ENCODE data around the gene EHBP1L1.

The EHBP1L1 gene

DNA sequence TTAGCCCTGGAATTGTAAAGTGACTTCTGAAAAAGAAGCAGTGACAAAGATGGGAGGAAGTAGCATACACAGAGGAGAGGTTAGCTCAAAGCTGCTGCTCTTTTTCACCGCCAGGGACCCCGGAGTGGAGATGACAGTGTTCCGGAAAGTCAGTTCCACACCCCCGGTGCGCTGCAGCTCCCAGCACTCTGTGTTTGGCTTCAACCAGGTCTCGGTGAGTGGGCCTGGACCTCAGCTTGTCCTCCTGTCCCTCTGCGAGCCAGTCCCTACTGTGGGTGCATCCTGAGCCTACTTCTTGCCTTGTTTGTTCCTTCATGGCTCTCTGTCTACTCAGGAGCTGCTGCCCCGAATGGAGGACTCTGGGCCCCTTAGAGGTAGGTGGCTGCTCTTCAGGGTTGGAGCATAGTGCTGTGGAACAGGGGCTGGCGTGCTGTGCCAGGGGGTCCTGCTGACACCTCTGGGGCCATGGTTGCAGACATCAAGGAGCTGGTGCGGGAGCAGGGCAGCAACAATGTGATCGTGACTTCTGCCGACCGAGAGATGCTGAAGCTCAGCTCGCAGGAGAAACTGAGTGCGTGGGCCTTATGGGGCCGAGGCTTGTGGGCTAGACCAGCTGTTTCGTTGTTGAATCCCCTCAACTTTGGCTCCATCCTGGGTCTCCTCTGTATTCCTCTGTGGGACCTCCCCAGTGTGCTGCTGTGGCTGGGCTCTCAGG, 41.4 kb downstream of the EHBP1L1 start:
- no peak for FAIRE-seq

DNA sequence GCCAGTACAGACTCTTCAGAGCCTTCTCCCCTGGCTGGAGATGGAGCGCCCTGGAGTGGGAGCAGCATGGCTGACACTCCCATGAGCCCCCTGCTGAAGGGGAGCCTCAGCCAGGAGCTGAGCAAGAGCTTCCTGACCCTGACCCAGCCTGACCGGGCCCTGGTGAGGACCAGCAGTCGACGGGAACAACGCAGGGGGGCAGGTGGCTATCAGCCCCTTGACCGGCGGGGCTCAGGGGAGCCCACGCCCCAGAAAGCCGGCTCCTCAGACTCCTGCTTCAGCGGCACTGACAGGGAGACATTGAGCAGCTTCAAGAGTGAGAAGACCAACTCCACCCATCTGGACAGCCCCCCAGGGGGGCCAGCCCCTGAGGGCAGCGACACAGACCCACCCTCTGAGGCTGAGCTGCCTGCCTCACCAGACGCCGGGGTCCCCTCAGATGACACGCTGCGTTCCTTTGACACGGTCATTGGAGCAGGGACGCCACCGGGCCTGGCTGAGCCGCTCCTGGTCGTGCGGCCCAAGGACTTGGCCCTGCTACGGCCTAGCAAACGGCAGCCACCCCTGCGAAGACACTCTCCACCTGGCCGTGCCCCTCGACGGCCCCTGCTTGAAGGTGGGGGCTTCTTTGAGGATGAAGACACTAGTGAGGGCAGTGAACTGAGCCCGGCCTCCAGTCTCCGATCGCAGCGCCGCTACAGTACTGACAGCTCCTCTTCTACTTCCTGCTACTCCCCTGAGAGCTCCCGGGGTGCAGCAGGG, 42.3 kb downstream of the EHBP1L1 start:
- FAIRE-seq = no peak

DNA sequence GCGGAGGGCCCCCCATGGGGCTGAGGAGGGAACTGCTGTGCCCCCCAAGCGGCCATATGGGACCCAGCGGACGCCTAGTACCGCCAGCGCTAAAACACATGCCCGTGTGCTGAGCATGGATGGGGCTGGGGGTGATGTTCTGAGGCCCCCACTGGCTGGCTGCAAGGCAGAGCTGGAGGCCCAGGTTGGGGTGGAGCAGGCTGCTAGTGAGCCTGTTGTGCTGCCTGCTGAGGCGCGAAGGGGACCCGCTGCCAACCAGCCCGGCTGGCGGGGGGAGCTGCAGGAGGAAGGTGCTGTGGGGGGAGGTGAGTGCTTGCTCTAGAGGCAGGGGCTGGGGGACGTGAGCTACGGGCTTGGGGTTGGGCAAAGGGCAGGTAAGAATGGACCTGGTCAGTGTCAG, 42.9 kb downstream of the EHBP1L1 start:
- no peak for FAIRE-seq

DNA sequence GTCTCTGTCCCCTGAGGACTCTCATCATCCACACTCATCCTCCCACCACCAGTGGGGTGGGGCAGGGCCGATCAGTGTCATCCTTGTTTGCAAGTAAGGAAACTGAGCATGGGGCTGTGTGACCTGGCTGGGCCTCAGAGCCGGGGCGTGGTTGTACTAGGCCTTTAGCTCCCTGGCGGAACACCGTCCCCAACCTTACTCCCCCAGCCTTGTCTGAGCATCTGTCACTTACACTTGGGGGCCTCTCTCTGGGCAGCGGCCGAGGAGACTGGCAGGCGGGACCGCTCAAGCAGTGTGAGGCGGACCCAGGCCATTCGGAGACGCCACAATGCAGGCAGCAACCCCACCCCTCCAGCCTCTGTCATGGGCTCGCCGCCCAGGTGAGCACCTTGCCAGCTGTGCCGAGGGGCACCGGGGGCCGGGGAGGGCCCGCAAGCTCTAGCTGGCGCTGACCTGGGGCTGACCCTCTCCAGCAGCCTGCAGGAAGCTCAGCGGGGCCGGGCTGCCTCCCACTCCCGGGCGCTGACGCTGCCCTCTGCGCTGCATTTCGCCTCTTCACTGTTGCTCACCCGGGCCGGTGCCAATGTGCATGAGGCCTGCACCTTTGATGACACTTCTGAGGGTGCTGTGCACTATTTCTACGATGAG, 43.6 kb downstream of the EHBP1L1 start:
- no peak for FAIRE-seq

DNA sequence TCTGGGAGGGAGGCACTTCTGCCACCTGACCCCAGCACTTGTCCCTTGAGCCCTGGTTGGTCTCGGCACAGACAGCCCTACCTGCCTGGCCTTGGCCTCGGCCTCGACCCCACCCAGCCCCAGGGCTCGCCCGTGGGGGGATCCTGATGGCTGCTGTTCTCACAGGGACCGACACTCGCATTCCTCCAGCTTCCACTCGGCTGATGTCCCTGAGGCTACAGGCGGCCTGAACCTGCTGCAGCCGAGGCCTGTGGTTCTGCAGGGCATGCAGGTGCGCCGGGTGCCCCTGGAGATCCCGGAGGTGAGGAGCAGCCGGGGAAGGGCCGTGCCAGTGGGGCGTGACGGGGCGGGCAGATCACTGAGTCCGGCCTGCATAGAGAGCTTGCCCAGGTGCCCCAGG, 44.8 kb downstream of the EHBP1L1 start:
- no peak for FAIRE-seq

DNA sequence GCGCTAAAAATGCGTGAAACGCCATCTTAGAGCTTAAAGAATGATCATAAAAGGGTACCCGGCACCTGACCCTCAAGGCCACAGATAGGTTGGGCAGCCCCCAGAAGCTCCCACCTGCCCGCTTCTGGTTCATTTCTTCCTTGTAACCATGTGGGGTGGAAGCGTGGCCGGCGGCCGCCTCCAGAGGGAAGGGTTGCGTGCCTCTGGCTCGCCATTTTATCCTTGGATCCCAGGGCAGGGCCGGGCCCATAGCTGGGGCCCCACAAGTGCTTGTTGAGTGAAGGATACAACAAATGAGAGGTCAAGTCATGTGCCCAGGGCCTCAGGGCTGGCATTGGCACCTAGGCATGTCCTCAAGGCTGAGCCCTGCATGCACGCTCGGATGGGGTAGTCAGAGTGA, 45.6 kb downstream of the EHBP1L1 start:
- FAIRE-seq = no peak

DNA sequence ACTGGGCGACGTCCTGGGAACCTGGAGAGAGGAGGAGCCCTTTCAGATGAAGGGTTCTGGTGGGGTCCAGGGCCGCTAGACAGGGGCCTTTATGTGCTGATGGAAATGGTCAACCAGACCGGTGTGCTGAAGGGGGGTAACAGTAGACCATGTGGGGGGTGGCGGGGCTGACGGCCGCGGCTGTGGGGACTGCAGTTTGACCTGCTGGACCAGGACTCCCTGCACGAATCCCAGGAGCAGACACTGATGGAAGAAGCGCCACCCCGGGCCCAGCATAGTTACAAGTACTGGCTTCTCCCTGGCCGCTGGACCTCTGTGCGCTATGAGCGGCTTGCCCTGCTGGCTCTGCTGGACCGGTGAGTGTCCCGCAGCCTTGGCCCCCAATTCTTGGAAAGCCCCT, 46.2 kb downstream of the EHBP1L1 start:
- no peak for FAIRE-seq

DNA sequence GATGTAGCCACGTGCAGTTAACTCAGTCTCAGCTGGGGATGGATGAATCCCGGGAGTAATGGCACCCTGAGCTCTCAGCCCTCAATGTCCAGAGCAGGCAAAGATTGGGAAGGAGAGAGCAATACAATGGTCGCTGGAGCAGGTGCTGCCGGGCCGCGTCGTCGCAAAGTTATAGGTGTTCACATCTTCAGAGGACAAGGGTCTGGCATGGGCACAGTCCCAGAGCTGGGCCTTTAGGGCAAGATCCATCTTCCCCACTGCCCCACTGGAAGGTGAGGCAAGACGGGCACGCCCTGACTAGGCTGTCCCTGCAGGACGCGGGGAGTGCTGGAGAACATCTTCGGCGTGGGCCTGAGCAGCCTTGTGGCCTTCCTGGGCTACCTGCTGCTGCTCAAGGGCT, 47.3 kb downstream of the EHBP1L1 start:
- FAIRE-seq = no peak

DNA sequence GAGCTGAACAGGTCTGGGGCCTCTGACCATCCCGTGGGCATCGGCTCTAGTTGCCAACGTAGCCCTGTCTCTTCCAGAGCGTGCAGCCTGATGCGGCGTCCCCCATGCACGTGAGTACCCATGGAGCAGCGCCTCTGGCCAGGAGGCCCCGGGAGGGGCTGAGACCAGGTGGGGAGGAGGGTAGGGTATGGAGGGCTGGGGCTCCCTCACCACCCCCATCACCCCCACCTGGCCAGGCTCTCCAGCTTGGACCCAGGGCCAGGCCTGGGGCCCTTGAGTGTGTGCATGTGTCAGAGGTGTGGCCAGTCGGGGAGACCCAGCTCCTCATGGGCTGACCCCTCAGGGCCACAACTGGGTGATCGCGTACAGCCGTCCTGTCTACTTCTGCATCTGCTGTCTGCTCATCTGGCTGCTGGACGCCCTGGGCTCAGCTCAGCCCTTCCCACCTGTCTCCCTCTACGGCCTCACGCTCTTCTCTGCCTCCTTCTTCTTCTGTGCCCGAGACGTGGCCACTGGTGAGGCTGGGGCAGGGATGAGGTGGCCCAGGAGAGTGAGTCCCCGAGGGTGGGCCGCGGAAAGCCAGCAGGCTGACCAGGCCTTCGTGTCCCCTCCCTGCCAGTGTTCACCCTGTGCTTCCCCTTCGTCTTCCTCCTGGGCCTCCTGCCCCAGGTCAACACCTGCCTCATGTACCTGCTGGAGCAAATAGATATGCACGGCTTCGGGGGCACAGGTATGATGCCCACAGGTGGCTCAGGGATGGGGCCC, 48.2 kb downstream of the EHBP1L1 start:
- FAIRE-seq = no peak

DNA sequence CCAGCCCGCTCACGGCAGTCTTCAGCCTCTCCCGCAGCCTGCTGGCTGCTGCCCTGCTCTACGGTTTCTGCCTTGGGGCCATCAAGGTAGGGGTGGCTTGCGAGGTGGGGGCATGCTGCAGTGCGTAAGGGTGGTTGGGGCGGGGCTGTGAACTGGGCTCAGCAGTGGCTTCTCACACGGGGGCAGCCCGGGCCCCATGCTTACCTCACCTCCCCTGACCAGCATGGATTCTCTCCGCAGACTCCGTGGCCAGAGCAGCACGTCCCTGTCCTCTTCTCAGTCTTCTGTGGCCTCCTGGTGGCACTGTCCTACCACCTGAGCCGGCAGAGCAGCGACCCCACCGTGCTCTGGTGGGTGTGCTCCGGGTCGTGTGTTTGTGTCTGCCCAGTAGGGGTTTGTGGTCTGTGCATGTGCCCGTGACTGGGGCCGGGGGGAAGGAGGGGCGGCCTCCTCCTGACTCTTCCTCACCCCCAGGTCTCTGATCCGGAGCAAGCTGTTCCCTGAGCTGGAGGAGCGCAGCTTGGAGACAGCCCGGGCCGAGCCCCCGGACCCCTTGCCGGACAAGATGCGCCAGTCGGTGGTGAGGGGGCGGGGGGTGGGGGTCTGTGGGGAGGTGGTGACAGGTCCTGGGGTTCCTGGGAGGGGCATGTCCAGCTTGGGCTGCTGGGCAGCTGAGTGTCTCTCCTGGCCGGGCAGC, 49.2 kb downstream of the EHBP1L1 start:
- no peak for FAIRE-seq

DNA sequence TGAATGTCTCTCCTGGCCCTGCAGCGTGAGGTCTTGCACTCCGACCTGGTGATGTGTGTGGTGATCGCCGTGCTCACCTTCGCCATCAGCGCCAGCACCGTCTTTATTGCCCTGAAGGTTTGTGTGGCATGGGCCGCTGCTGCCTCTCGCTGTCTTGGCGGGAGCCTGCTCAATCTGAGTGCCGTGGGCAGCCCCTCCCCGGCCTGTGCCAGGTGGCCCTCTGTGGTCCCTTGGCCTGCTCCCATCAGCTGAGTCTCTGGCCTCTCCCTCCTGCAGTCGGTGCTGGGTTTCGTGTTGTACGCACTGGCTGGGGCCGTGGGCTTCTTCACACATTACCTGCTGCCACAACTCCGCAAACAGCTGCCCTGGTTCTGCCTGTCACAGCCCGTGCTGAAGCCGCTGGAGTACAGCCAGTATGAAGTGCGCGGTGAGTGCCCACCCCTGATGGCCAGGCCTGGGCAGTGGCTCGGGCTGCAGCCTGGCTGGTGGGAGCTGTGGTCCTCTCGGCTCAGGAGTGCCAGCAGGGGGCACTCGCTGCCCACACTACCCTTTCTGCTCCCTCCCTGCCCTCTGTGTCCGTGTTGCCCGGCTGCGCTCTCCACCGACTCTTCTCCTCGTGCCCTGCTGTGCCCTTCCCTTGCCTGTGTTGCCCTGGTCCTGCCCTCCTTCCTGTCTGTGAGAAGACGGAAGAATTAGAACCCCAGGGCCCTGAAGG, 49.9 kb downstream of the EHBP1L1 start:
- no peak for FAIRE-seq

DNA sequence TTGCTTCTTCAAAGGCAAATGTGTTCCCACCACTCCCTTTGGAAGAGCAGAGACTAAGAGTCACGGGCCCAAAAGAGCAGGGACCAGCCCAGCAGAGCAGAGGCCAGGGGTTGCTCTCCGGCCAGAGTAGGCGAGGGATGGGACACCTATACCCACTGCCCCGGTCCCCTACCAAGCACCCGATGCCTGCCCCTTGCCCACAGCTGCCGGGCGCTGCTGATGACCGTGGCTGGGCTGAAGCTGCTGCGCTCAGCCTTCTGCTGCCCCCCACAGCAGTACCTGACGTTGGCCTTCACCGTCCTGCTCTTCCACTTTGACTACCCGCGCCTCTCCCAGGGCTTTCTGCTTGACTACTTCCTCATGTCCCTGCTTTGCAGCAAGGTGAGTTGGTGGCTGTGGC, 51.3 kb downstream of the EHBP1L1 start:
- no peak for FAIRE-seq

DNA sequence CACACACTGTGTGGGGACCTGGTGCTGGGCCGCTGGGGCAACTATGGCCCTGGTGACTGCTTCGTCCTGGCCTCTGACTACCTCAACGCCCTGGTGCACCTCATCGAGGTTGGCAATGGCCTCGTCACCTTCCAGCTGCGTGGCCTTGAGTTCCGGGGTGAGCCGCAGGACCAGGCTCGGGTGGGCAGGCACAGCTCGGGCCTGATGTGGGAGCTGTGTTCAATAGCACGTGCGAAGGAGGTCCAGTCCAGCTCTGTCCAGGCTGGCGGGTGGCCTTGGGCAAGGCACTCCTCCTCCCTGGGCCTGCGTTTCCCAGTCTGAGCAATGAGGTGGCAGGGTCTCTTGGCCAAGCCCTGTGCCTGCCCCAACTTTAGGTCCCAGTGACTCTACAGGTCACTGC, 53.7 kb downstream of the EHBP1L1 start:
- FAIRE-seq = no peak

DNA sequence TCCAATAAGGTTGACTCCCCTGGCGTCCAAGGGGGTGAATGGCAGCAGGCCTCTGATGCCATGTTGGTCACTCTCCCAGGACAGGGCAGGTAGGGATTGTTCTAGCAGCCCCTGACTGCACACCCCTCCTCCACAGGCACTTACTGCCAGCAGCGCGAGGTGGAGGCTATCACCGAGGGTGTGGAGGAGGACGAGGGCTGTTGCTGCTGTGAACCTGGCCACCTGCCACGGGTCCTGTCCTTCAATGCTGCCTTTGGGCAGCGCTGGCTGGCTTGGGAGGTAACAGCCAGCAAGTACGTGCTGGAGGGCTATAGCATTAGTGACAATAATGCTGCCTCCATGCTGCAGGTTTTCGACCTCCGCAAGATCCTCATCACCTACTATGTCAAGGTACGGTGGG, 54.4 kb downstream of the EHBP1L1 start:
- FAIRE-seq = no peak

DNA sequence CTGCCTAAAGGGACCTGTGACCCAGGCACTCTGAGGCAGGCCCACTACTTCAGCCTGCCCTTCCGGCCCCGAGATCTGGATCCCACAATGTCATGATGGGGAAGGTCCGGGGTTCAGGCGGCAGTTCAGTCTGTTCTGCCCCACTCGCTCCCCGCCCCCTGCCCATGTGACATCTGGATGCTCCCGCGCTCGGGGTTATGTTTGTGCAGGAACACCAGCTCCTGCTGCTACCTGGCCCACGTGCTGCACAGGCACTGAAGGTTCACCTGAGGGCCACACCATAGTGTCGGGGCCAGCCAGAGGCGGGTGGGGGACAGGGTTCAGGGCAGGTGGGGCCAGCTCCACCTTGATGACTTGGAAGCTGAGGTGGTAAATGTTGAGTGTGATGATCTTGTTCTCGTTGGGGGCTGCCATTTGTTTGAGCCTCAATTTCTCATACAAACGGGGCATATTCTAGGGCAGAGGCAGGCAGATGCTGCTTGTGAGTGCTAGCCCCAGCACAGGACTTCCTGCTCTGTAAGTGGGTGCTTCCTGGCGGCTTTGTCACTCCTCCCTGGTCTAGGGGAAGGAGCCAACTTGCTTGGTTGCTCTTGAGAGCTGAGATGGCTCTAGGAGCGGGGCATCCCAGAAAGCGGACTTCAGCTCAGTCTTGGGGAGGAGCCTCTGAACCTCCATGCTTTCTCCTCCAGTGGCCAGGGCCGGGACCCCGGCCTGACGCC, 57.7 kb downstream of the EHBP1L1 start:
- FAIRE-seq = no peak

DNA sequence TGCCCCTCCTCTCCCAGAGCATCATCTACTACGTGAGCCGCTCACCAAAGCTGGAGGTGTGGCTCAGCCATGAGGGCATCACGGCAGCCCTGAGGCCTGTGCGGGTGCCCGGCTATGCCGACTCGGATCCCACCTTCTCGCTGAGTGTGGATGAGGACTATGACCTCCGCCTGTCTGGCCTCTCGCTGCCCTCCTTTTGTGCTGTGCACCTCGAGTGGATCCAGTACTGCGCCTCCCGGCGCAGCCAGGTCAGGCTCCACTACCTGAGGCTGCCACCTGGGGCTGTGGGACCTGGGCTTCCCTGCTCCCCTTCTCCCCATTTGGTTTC, 58.2 kb downstream of the EHBP1L1 start:
- no peak for FAIRE-seq

DNA sequence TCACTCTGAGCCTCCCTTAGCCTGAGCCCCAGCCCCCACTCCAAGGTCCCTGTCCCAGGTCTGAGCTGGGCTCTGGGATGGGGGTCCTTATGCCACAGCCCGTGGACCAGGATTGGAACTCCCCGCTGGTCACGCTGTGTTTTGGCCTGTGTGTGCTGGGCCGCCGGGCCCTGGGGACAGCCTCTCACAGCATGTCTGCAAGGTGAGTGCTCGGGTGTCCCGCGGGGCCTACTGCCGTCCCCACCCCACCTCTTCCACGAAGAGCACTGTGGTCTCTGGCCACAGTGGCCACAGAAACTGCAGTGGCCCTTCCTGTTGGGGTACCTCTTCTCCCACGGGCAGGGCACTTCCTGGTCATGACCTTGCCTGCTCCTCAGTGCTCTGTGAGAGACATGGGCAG, 58.6 kb downstream of the EHBP1L1 start:
- no peak for FAIRE-seq

DNA sequence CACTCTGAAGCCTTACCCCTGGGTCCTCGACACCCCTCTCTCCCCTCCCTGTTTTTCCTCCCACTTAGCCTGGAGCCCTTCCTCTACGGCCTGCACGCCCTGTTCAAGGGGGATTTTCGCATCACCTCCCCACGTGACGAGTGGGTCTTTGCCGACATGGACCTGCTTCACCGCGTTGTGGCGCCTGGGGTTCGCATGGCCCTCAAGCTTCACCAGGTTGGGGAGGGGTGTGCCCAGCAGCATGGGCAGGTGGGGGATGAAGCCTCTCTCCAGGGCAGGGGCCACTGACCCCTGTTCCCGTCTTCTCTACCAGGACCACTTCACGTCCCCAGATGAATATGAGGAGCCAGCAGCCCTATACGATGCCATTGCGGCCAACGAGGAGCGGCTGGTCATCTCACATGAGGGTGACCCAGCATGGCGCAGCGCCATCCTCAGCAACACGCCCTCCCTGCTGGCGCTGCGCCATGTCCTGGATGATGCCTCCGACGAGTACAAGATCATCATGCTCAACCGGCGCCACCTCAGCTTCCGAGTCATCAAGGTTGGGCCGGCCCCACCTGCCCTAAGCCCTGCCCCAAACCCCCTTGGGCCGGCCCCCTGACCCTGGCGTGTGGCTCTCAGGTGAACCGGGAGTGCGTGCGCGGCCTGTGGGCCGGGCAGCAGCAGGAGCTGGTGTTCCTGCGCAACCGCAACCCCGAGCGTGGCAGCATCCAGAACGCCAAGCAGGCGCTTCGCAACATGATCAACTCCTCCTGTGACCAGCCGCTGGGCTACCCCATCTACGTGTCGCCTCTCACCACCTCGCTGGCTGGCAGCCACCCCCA, 59.3 kb downstream of the EHBP1L1 start:
- FAIRE-seq = no peak

DNA sequence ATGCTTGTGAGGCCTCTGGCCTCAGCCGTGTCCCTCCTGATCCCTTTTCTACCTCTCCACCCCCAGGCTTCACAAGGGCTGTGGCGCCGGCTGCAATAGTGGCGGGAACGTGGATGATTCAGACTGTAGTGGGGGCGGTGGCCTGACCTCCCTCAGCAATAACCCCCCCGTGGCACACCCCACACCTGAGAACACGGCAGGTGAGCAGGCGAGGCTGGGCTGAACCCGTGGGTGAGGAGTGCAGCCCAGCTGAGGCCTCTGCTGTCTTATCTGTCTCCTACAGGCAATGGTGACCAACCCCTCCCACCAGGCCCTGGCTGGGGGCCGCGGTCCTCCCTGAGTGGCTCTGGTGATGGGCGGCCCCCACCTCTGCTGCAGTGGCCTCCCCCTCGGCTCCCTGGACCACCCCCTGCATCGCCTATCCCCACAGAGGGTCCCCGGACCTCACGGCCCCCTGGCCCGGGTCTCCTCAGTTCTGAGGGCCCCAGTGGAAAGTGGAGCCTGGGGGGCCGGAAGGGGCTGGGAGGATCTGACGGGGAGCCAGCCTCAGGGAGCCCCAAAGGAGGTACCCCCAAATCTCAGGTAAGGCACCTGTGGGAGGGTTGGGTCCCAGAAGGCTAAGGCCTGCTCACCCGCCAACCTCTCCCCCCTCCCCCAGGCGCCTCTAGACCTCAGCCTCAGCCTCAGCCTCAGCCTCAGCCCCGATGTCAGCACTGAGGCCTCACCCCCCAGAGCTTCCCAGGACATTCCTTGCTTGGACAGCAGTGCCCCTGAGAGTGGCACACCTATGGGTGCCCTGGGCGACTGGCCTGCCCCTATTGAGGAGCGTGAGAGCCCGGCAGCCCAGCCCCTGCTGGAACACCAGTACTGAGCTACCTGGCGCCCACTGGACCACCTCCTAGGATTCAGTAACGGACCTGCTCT, 60.5 kb downstream of the EHBP1L1 start:
- FAIRE-seq = no peak
